Stimulated activated CD4-positive, alpha-beta T cell treated with anti-CD3 and anti-CD28 coated beads, Interleukin-2, amount 100 ng/mL, for 4 hours (primary cell): ENCODE results near the gene DNMT3L.
A peak's percentile ranks its signal among the peaks of the same experiment; 100 is the strongest.
"Not testable (repeated sequence)": the region's sequence is repeated elsewhere in the genome, so short reads cannot be mapped to it uniquely, and the experiment has no call there.

Source experiments
- DNase-seq: peaks from one replicate; pipeline ENCODE4 v3.0.0-alpha.2; 2020; ENCODE audit warnings: low read depth

The DNMT3L gene

GRCh38 chr21:44294391-44295162 is 32.9 kb upstream of the DNMT3L start:
- DNase-seq, result no peak

- DNase-seq, result peak; percentile 36
Measured at GRCh38 chr21:44293551-44294231, 32.0 kb upstream of the DNMT3L start.

- DNase-seq, result no peak
Measured at GRCh38 chr21:44292812-44293195, 31.1 kb upstream of the DNMT3L start.

- DNase-seq, result no peak
Measured at GRCh38 chr21:44291936-44292811, 30.5 kb upstream of the DNMT3L start.

- DNase-seq, result no peak
Measured at GRCh38 chr21:44291078-44291935, 29.6 kb upstream of the DNMT3L start.

- no peak for DNase-seq
Measured at GRCh38 chr21:44290327-44291077, 28.8 kb upstream of the DNMT3L start.

- DNase-seq, result no peak
Measured at GRCh38 chr21:44289381-44290010, 27.8 kb upstream of the DNMT3L start.

GRCh38 chr21:44288251-44289110 is 26.8 kb upstream of the DNMT3L start:
- no peak for DNase-seq

GRCh38 chr21:44286716-44287632 is 25.3 kb upstream of the DNMT3L start:
- DNase-seq, result no peak

GRCh38 chr21:44286086-44286715 is 24.5 kb upstream of the DNMT3L start:
- no peak for DNase-seq

- no peak for DNase-seq
Measured at GRCh38 chr21:44285138-44285992, 23.7 kb upstream of the DNMT3L start, which contains the start of gene AIRE. Gene AIRE, plus strand, starts transcription at chr21:44285876. Its CDS starts 131 bp downstream, at chr21:44286007.

GRCh38 chr21:44283948-44284347 is 22.3 kb upstream of the DNMT3L start:
- DNase-seq, result no peak

GRCh38 chr21:44283211-44283785 is 21.6 kb upstream of the DNMT3L start:
- not testable (repeated sequence) for DNase-seq

- DNase-seq, result no peak
Measured at GRCh38 chr21:44282370-44282769, 20.7 kb upstream of the DNMT3L start.

GRCh38 chr21:44281801-44282200 is 20.1 kb upstream of the DNMT3L start:
- DNase-seq, result no peak
